OCI-LY7 (cell line): ENCODE results near the gene KPNA3. TPM values are rescaled to one million over a fixed set of nuclear protein-coding genes. Genes with fewer than 3 reads are reported as not detected.

Experiments used
- BruUV-seq: library from RNA; stranded (reverse); fragments of 400-500 nt; replicated peaks from 2 replicates; lab custom pipeline; 2021; lab: Mats Ljungman, UMichigan
- CTCF ChIA-PET: fragments of 300-600 bp; sonication (Branson Sonifier 250); formaldehyde crosslinking; loops from one replicate; lab custom pipeline; 2022; ENCODE audit warnings: antibody characterized with exemption; ENCODE audit not compliant: unreplicated experiment; lab: Charles Lee
- POLR2A ChIA-PET: fragments of 300-600 bp; sonication (Branson Sonifier 250); formaldehyde crosslinking; loops from one replicate; lab custom pipeline; 2022; ENCODE audit warnings: antibody characterized with exemption; lab: Charles Lee
- DNase-seq: peaks from one replicate; pipeline ENCODE4 v3.0.0-alpha.2; 2015; ENCODE audit warnings: low spot score
- H2AFZ ChIP-seq: fragments of 200-600 bp; sonication (generic), shearing (Covaris generic); 2 replicates; pipeline ENCODE4 v1.6.1; 2014; ENCODE audit warnings: mild to moderate bottlenecking, antibody characterized with exemption, low read length, moderate library complexity
- H3K27ac ChIP-seq: fragments of 200-600 bp; sonication (generic); 2 replicates; pipeline ENCODE4 v1.5.1; 2014; ENCODE audit warnings: mixed run types, low read depth, mild to moderate bottlenecking, moderate library complexity, low read length, inconsistent platforms; ENCODE audit not compliant: poor library complexity, severe bottlenecking
- H3K36me3 ChIP-seq: fragments of 200-600 bp; sonication (generic); 2 replicates; pipeline ENCODE4 v1.6.1; 2014; ENCODE audit warnings: mild to moderate bottlenecking, antibody characterized with exemption, low read length, moderate library complexity, mixed read lengths; ENCODE audit not compliant: insufficient read depth
- H3K4me1 ChIP-seq: fragments of 200-600 bp; sonication (generic); 2 replicates; pipeline ENCODE4 v1.5.1; 2014; ENCODE audit warnings: mild to moderate bottlenecking, low read length; ENCODE audit not compliant: insufficient read depth, poor library complexity, severe bottlenecking
- H3K4me2 ChIP-seq: fragments of 200-600 bp; sonication (generic); 2 replicates; pipeline ENCODE4 v1.6.1; 2014; ENCODE audit warnings: mild to moderate bottlenecking, low read length
- H3K4me3 ChIP-seq: fragments of 200-600 bp; sonication (generic); 2 replicates; pipeline ENCODE4 v1.5.1; 2014; ENCODE audit warnings: mild to moderate bottlenecking, low read depth, low read length; ENCODE audit not compliant: poor library complexity, severe bottlenecking
- H3K79me2 ChIP-seq: fragments of 200-600 bp; sonication (generic); 2 replicates; pipeline ENCODE4 v1.6.1; 2016; ENCODE audit warnings: low read depth, mild to moderate bottlenecking, low read length, moderate library complexity, mixed read lengths; ENCODE audit not compliant: insufficient read depth
- H3K9me2 ChIP-seq: fragments of 200-600 bp; sonication (generic); 2 replicates; pipeline ENCODE4 v1.6.1; 2016; ENCODE audit warnings: mild to moderate bottlenecking, low read length, mixed read lengths; ENCODE audit not compliant: insufficient read depth
- H3K9me3 ChIP-seq: fragments of 200-600 bp; sonication (generic); 2 replicates; pipeline ENCODE4 v1.6.1; 2014; ENCODE audit warnings: mild to moderate bottlenecking, mixed run types, low read length, mixed read lengths
- H4K20me1 ChIP-seq: fragments of 200-600 bp; sonication (generic); 2 replicates; pipeline ENCODE4 v1.6.1; 2014; ENCODE audit warnings: mild to moderate bottlenecking, antibody characterized with exemption, low read length, moderate library complexity, mixed read lengths; ENCODE audit not compliant: insufficient read depth
- EZH2phosphoT487 ChIP-seq: fragments of 200-600 bp; sonication (generic); IDR thresholded peaks from 2 replicates; pipeline ENCODE4 v1.6.1; 2018; ENCODE audit warnings: low read depth, borderline replicate concordance, mild to moderate bottlenecking, mixed run types, antibody characterized with exemption, low read length, moderate library complexity, mixed read lengths
- intact Hi-C: fragments of 100-400 bp; cut with micrococcal nuclease; formaldehyde crosslinking; loops from one replicate; pipeline ENCODE4 v1.10.0; 2022; ENCODE audit not compliant: unreplicated experiment
- total RNA-seq, 2 experiments: library from RNA; depleted of rRNA in 1 of 2; stranded (reverse); fragments of >200 nt in 1 of 2; shearing (Covaris generic) in 1 of 2; gene quantifications; 2 replicates each; pipeline ENCODE4 v1.2.3, GENCODE V29; 2014 to 2022
- TF ChIP-seq, protein P1 (sequence below): fragments of 200-600 bp; sonication (generic); conservative IDR thresholded peaks from 2 replicates; pipeline ENCODE4 v1.5.1; 2014; ENCODE audit warnings: mild to moderate bottlenecking, antibody characterized with exemption, low read length, moderate library complexity, mixed read lengths

KPNA3 gene
- total RNA-seq, 2 experiments from 2014 or later, result 18.2 to 41.1 TPM

DNA sequence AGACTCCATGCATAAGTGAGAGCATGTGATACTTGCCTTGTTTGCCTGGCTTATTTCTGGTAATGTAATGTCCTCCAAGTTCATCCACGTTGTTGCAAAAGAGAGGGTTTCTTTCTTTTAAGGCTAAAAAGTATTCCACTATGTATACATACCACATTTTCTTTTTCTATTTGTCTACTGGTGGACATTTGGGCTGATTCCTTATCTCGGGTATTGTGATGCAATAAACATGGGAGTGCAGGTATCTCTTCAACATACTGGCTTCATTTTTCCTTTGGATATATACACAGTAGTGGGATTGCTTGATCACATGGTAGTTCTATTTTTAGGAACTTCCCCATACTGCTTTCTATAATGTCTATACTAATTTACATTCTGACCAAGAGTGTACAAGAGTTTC lies 51.6 kb downstream of the KPNA3 start:
- Histone ChIP-seq H3K4me2 (no peak overlapping the region), H3K27ac (no peak overlapping the region), H3K4me3 (no peak overlapping the region), H3K4me1 (peaks cover 15% of the 10 kb centered on the region), H3K79me2 (no peaks in the 10 kb centered on the region), H4K20me1 (no peaks in the 10 kb centered on the region), H3K36me3 (peaks cover 56% of the 10 kb centered on the region), H3K9me3 (no peaks in the 10 kb centered on the region), H3K9me2 (no peaks in the 10 kb centered on the region), H2AFZ (no peak overlapping the region)
- TF ChIP-seq, protein P1, sequence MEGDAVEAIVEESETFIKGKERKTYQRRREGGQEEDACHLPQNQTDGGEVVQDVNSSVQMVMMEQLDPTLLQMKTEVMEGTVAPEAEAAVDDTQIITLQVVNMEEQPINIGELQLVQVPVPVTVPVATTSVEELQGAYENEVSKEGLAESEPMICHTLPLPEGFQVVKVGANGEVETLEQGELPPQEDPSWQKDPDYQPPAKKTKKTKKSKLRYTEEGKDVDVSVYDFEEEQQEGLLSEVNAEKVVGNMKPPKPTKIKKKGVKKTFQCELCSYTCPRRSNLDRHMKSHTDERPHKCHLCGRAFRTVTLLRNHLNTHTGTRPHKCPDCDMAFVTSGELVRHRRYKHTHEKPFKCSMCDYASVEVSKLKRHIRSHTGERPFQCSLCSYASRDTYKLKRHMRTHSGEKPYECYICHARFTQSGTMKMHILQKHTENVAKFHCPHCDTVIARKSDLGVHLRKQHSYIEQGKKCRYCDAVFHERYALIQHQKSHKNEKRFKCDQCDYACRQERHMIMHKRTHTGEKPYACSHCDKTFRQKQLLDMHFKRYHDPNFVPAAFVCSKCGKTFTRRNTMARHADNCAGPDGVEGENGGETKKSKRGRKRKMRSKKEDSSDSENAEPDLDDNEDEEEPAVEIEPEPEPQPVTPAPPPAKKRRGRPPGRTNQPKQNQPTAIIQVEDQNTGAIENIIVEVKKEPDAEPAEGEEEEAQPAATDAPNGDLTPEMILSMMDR, result no peak
- no peak for TF ChIP-seq EZH2phosphoT487
- ChIA-PET POLR2A (interaction anchor here (0.6 kb wide), 1 partner anchor 70 kb away, joined by 5 read pairs; no protein-coding TSS in a partner anchor), CTCF (no interaction called here)
- DNase-seq, result no peak
- intact Hi-C loops, result no loop called here
- TSS peak; percentile 9 for BruUV-seq

DNA sequence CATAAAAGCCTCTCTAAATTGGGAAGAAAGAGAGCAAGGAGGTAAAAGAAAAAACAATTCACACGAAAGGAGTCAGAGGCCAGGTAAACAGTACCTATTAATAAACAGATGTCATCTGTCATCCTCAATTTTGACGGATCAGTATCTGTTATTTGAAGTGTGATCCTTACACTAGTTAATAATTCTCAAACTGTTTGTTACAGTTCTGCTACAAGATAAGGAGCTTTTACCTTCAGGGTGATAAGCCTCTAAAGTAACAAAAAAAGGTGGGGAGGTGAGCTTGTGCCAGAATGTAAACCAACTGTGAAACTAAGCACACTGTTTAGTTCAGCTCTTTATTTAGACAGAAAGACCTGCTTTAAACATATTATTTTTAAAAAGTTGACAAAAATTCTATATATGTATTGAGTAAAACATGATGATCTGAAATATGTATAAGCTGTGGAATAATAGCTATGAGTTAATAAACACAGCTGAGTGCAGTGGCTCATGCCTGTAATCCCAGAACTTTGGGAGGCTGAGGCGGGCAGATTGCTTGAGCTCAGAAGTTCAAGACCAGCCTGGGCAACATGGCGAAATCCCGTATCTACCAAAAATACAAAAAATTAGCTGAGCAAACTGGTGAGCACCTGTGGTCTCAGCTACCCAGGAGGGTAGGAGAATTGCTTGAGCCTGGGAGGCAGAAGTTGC lies 52.8 kb downstream of the KPNA3 start:
- no TSS peak for BruUV-seq
- no peak for DNase-seq
- Histone ChIP-seq H3K4me3 (no peak overlapping the region), H3K36me3 (peaks cover 45% of the 10 kb centered on the region), H3K27ac (no peak overlapping the region), H3K9me2 (no peaks in the 10 kb centered on the region), H2AFZ (no peak overlapping the region), H4K20me1 (no peaks in the 10 kb centered on the region), H3K79me2 (no peaks in the 10 kb centered on the region), H3K9me3 (no peaks in the 10 kb centered on the region), H3K4me1 (peaks cover 15% of the 10 kb centered on the region), H3K4me2 (no peak overlapping the region)
- TF ChIP-seq, protein P1, result no peak
- TF ChIP-seq EZH2phosphoT487, result no peak
- intact Hi-C loops, result no loop called here
- ChIA-PET CTCF (no interaction called here), POLR2A (interaction anchor here (0.9 to 1.4 kb wide), 3 partner anchors 11 to 24 kb away, joined by 3 to 5 read pairs (median 4); no protein-coding TSS in a partner anchor)
